Cardiac muscle cell (in vitro differentiated cells and primary cell): ENCODE measurements around the gene APOL6. TPM values are rescaled to one million over a fixed set of nuclear protein-coding genes. Genes with fewer than 3 reads are reported as not detected.
A peak's percentile ranks its signal among the peaks of the same experiment; 100 is the strongest.

ENCODE experiments used
- DNase-seq, 2 donors: peaks; one replicate each; pipeline versions ENCODE4 v3.0.0 to v3.0.0-alpha.2; 2010 to 2017; ENCODE audit warnings: low read depth in 1 of 2, low spot score in 1 of 2
- H3K27ac ChIP-seq: fragments of 200-600 bp; sonication (generic); 2 replicates; pipeline ENCODE4 v1.5.1; 2016
- H3K27me3 ChIP-seq: fragments of 200-600 bp; sonication (generic); 2 replicates; pipeline ENCODE4 v1.6.0; 2016; ENCODE audit warnings: control low read depth
- H3K36me3 ChIP-seq: fragments of 200-600 bp; sonication (generic); 2 replicates; pipeline ENCODE4 v1.5.1; 2016; ENCODE audit warnings: control low read depth
- H3K4me1 ChIP-seq: fragments of 200-600 bp; sonication (generic); 2 replicates; pipeline ENCODE4 v1.8.1; 2017; ENCODE audit warnings: low read depth, mild to moderate bottlenecking, mixed run types
- H3K4me3 ChIP-seq: fragments of 200-600 bp; sonication (generic); 2 replicates; pipeline ENCODE4 v1.5.1; 2016; ENCODE audit warnings: mild to moderate bottlenecking
- H3K9me3 ChIP-seq: fragments of 200-600 bp; sonication (generic); 2 replicates; pipeline ENCODE4 v1.5.1; 2017; ENCODE audit warnings: low read depth, mild to moderate bottlenecking, control low read depth
- polyA plus RNA-seq: library from polyadenylated mRNA; unstranded; fragments of >200 nt; fragmentation: Nextera tagmentation; extraction: Ambion mirVana; gene quantifications from 2 replicates; pipeline ENCODE4 v1.2.1, GENCODE V29; 2016
- total RNA-seq: library from RNA; depleted of rRNA; stranded (reverse); fragments of >200 nt; gene quantifications from 2 replicates; pipeline ENCODE4 v1.2.3, GENCODE V29; 2016
- TF ChIP-seq, protein P1 (sequence below): IDR thresholded peaks from 2 replicates; pipeline ENCODE4 v1.5.1; 2012; ENCODE audit warnings: low read depth, mild to moderate bottlenecking, low read length

APOL6 gene
- total and polyA plus RNA-seq, 2 experiments from 2014 or later, result 0.07 TPM; not detected in 1

- Histone ChIP-seq H3K4me3 (no peak overlapping the region), H3K4me1 (no peaks in the 10 kb centered on the region), H3K27ac (no peak overlapping the region), H3K27me3 (no peaks in the 10 kb centered on the region), H3K36me3 (no peaks in the 10 kb centered on the region), H3K9me3 (no peaks in the 10 kb centered on the region)
- DNase-seq, result peak in 1 of 2 donors; percentile 26
- TF ChIP-seq, protein P1, sequence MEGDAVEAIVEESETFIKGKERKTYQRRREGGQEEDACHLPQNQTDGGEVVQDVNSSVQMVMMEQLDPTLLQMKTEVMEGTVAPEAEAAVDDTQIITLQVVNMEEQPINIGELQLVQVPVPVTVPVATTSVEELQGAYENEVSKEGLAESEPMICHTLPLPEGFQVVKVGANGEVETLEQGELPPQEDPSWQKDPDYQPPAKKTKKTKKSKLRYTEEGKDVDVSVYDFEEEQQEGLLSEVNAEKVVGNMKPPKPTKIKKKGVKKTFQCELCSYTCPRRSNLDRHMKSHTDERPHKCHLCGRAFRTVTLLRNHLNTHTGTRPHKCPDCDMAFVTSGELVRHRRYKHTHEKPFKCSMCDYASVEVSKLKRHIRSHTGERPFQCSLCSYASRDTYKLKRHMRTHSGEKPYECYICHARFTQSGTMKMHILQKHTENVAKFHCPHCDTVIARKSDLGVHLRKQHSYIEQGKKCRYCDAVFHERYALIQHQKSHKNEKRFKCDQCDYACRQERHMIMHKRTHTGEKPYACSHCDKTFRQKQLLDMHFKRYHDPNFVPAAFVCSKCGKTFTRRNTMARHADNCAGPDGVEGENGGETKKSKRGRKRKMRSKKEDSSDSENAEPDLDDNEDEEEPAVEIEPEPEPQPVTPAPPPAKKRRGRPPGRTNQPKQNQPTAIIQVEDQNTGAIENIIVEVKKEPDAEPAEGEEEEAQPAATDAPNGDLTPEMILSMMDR, result no peak
Measured at GRCh38 chr22:35656284-35656752, 8.1 kb downstream of the APOL6 start.

- no peak overlapping the region for H3K4me3 ChIP-seq
- no peak for DNase-seq
- H3K27ac ChIP-seq, result no peak overlapping the region
- H3K36me3 ChIP-seq, result no peaks in the 10 kb centered on the region
- TF ChIP-seq, protein P1, result no peak
- H3K27me3 ChIP-seq, result no peaks in the 10 kb centered on the region
- H3K4me1 ChIP-seq, result no peaks in the 10 kb centered on the region
- H3K9me3 ChIP-seq, result no peaks in the 10 kb centered on the region
Measured at GRCh38 chr22:35657571-35658312, 9.5 kb downstream of the APOL6 start.

DNA sequence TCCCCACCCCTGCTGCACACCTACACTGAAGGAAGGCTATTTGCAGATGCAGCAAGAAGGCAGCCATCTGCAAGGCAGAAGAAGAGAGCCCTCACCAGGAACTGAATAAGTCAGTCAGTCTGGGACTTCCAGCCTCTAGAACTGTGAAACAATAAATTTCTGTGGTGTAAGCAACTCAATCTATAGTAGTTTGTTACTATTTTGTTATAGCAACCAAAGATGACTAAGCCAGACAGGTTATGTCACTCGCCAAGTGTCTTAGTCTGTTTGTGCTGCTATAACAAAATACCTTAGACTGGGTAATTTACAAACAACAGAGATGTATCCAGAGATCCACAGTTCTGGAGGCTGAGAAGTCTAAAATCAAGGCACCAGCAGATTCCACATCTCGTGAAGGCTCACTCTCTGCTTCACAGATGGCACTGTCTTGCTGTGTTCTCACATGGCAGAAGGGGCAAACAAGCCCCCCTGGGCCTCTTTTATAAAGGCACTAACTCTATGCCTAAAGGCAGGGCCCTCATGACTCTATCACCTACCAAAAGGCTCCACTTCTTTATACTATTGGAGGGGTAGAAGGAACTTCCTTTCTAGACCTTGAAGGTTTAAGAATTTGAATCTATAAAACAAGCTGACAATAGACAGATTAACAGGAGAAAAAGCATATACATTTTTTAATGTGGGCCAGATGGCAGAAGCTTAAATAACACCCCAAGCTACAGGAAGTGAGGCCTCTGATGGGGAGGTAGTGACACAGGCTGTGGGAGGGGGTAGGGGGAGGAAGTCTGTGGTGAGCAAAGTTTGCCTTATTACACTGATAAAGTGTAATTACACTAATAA lies 12.3 kb downstream of the APOL6 start:
- no peaks in the 10 kb centered on the region for H3K4me1 ChIP-seq
- peak in 1 of 2 donors; percentile 35 for DNase-seq
- no peak overlapping the region for H3K27ac ChIP-seq
- H3K27me3 ChIP-seq, result no peaks in the 10 kb centered on the region
- H3K4me3 ChIP-seq, result no peak overlapping the region
- H3K9me3 ChIP-seq, result peaks cover 3% of the 10 kb centered on the region
- TF ChIP-seq, protein P1, result no peak
- no peaks in the 10 kb centered on the region for H3K36me3 ChIP-seq

GRCh38 chr22:35661464-35661863 lies 13.2 kb downstream of the APOL6 start:
- H3K27ac ChIP-seq, result no peak overlapping the region
- no peak for DNase-seq
- H3K36me3 ChIP-seq, result no peaks in the 10 kb centered on the region
- TF ChIP-seq, protein P1, result no peak
- H3K9me3 ChIP-seq, result peaks cover 3% of the 10 kb centered on the region
- H3K4me1 ChIP-seq, result no peaks in the 10 kb centered on the region
- H3K4me3 ChIP-seq, result no peak overlapping the region
- H3K27me3 ChIP-seq, result no peaks in the 10 kb centered on the region

DNA sequence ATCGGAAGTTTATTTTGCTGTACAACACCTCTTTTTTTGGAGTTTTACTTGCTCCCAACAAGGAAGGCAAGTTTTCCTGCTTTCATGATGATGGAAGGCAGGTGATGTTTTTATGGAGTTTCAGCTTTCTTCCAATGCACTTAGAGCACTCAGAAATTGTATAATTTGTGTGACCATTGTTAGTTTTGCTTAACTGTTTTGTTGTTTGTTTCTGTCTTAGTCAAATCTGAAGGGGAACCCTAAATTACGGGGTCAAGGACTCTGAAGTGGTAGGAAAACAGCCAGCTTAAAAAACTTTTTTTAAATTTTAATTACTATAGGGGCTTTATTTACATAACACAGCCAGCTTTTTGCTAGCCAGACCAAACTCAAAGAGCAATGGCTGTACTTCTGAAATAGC lies 14.7 kb downstream of the APOL6 start:
- Histone ChIP-seq H3K27ac (no peak overlapping the region), H3K27me3 (no peaks in the 10 kb centered on the region), H3K4me3 (no peak overlapping the region), H3K36me3 (no peaks in the 10 kb centered on the region), H3K9me3 (peaks cover 3% of the 10 kb centered on the region), H3K4me1 (no peaks in the 10 kb centered on the region)
- DNase-seq, result no peak
- TF ChIP-seq, protein P1, result no peak
